NOMO-1 treated with dmso at 0.1 percent for 144 hours (cell line): ENCODE data around the gene SULT4A1.

ENCODE experiments used
- DNase-seq: peaks from one replicate; lab custom pipeline; 2025; ENCODE audit not compliant: unreplicated experiment; lab: John Stamatoyannopoulos, UW

The SULT4A1 gene

DNA sequence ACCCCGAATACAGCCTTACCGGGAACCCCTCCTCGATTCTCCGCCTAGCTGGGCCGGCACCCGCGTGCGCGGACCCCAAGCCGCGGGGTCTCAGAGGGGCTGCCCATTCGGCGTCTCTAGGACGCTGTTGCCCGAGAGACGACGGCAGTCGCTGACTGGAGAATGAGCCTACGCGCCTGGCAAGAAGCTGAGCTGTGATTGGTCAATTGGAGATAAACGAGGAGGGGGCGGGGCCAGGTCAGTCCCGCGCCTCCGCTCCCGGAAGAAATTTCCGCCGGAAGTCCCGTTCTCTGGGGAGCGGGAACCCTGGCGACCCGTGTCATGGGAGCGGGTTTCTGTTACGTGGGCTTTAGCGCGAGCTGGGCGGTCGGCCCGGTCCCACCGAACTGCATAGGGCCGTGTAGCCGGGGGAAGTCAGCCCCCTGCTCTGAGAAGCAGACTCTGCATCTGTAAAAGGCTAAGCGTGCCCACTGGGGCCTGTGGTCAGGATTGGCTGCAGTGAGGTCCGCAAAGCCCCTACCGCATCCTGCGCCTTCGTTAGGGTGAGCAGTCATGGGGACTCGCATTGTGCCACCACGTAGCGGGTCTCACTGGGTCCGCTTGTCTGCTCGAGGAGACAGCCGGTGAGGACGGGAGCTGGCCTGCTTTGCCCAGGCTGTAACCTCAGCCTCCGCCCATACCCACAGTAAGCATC is 50.0 kb downstream of the SULT4A1 start, which contains the start of gene EFCAB6:
Gene EFCAB6, minus strand, starts transcription at position 157 of the 694 bp plus-strand sequence. CDS start 29,987 bp downstream, outside the sequence.
- peak; percentile 76 for DNase-seq

DNA sequence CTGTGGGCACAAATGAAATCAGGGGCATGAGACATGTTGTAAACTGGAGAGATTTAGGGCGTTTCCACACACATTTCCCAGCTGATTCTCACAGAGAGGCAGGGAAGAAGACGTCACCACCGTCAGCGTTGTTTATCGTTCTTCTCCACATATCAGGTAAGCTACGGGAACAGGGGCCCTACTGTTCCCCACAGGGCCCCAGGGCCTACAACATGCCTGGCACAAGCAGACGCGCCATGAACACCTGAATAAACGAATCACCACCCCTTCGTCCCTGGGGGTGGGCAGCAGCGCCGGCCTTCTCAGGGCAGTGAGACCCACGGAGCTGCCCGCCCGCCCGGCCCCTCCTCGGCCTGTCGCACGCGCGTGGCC is 50.5 kb downstream of the SULT4A1 start:
- DNase-seq = no peak

DNA sequence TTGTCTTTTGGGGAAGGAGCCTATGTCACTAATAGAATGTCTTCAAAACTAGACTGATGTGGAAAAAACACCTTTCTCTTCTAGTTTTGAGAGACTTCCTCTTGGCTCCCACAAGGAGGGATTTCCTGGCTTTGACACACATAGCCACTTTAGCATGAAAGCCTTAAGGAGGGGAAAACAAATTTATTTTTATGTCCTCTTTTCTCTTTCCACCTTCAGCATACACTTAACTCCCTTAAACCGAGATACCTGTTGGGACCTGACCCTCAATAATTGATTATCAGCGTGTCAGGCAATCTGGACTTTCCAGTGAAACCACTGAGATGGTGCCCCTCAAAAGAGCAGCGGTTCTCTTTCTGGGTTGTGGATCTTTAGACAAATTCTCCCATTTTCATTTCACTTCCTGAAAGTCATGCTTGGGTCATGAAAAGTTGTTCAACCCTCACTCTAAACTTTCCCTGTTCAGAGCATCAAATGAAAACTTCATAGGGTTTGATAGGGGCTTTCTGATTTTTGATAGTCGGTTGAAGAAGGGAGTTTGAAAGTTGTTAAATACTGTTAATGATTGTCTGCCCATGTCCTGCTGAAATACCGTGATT is 59.3 kb downstream of the SULT4A1 start:
- DNase-seq = no peak

DNA sequence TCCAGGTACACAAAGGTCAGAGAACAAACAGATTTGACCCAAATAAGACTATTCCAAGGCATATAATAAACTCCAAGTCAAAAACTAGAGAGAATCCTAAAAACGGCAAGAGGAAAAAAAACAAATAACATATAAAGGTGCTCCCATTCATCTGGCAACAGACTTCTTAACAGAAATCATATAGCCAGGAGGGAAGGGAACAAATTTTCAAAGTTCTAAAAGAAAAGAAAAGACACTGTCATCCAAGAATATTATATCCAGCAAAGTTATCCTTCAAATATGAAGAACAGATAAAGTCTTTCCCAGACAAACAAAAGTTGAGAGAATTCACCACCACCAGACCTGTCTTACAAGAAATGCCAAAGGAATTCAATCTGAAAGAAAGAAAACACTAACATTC is 61.3 kb downstream of the SULT4A1 start:
- DNase-seq = no peak

DNA sequence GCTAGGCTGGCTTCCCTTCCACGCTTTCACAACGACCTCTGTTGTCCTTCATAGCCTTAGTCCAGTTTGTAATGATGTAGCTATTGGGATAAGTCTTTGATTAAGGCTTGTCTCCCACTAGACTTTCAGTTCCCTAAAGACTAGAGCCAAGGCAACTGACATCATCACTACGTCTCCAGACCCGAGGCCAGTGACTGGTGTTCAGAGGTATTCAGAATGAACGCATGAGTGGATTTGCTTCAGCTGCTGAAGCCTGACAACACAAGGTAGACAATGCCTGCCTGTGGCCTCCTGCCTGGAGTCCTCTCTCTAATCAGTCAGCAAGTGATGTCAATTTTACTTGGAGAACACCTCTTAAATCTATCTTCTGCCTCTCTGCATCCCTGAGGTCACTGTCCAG is 63.8 kb downstream of the SULT4A1 start:
- no peak for DNase-seq

DNA sequence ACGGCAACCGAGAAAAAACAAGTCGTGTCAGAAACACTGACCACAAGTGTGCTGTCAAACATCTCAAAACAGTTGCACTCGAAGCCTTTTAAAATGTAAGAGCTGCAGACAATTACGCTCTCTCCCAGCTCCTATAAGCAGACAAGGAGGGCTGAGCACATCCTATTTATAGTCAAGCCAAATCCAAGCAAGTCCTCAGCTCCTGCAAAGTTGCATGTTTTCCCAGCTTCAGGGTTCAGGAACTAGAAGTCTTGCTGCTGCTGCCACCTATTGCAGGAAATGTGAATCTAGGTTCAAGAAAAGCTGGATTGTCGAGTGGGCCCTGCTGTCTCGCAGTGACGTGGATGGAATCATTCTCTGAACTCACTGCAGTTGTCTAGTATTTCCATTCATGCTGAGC is 65.7 kb downstream of the SULT4A1 start:
- DNase-seq = no peak

DNA sequence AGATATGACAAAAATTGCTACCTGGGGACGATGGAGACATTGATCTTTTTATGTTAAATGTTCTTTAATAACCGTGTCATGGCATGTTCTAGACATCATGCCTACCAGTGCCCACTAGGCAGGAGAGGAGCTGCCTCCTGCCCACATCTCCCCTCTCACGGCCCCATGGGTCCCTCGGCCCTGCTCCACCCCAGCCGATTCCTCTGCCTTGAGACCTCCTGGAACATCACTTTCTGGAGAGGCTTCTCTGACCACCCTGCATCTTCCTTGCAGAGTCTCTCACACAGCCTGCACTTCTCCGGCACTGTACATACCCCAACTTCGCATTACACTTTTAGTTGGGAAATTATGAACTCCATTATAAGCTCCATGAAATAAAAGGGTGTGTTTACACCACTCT is 67.0 kb downstream of the SULT4A1 start:
- no peak for DNase-seq

DNA sequence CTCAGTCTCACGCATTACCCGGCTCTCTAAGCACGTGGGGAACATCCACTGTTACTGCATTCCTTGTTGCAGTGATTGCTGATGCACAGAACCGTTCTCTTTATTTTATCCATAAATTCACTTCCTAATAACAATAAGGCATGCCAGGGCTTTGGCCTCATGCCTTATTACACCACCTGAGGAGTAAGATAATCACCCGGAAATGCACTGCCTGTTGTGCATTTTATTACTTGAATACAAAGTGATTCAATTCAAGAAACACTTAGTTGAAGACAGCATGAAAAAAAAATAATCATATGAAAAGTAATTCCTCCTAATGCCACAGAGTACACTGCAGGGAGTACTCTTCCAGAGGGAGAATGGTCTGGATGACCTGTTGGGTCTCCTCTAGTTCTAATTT is 69.4 kb downstream of the SULT4A1 start:
- DNase-seq = no peak

DNA sequence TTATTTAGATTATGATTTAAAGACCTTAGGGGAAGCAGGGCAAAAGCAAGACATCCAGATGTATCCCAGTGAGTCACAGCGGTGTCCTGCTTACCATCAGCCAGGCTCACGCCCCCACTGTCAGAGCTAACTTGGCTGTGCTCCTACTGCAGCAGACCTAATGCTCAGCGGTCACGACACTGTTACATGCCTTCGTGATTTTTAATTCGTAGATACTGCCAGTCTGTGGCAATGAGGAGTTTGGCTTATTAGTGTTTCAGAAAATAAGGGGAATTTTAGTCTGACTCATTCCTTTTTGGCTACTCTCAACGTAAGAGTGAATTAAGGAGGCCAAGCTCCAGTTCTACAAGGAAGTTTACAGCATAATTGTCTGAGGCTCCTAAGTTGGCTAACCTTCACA is 72.9 kb downstream of the SULT4A1 start:
- no peak for DNase-seq

DNA sequence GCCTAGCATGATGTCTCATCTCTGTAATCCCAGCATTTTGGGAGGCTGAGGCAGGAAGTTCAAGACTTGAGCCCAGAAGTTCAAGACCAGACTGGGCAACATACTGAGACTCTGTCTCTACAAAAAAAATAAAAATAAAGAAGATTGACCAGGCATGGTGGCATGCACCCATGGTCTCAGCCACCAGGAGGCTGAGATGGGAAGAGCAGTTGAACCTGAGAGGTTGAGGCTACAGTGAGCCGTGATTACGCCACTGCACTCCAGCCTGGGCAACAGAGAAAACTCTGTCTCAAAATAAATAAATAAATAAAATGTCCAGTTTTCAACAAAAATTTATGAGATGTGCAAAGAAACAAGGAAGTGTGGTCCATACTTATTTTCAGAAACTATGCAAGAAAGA is 78.5 kb downstream of the SULT4A1 start:
- DNase-seq = no peak

DNA sequence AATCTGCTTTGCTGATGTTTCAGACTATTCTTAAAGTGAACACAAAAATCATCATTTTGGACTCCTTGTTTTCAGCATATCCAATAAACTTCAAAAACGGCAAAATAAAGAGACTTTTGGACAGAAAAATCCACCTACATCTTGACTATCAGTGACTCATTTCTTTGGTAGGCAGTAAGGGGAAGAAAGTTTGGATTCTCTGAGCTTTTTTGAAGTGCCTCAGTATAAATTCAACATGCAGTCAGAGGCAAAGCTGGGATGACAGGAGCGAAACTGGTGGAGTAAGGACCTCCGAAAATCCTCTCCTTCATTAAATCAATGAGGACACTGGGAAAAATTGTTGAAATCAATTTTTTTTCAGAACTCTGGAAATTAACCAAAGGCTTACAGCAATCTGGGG is 79.9 kb downstream of the SULT4A1 start:
- DNase-seq = no peak

DNA sequence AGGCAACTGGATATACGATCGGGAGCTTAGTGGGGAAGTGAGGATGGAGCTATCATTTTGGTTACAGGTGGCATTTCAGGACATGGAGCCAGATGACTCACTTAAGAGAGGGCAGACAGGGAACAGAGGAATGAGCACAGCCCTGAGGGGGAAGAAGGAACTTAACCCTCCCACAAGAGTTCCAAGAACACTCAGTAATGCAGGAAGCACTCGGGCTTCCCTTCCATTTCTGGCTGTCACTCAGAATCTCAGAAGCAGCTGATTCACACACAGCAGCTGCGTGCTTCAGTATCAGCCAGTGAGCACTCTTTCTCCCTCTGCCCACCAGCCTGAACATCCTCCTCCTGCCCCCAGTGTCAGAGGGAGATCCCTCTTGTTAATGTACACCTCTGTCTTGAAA is 85.0 kb downstream of the SULT4A1 start:
- no peak for DNase-seq

DNA sequence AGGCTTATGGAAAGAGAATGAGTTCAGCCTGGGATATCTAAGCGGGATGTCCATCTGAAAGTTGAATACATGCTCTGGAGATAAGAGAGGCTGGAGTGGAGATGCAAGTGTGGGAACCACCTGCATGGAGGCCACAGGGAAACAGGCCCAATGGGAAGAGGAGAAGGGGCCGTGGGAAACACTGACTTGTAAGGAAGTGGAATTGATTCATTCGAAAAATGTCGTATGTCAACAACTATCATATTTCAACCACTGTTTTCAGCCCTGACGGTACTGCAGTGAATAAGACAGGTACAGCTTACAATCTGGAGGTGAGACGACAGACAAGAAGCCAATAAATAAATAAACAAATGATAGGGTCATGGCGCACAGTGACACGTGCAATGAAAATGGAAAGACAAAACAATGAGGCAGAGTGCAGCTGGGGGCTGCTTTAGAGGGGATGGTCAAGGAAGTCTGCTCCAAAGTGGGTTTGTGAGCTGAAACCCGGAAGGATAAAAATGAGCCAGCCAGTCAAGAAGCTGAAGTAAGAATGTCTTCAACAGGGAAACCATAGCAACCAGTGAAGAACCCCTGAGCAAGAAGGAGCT is 86.1 kb downstream of the SULT4A1 start:
- no peak for DNase-seq
